Measurements from ENCODE around the gene CCNL1. TPM values are rescaled to one million over a fixed set of nuclear protein-coding genes. Genes with fewer than 3 reads are reported as not detected.

CCNL1 gene
- total RNA-seq, 3 donors from 2014 or later (not counting 1 experiment from before 2014, with no cell fraction given) = 1,104 to 1,331 (median 1,220) TPM

DNA sequence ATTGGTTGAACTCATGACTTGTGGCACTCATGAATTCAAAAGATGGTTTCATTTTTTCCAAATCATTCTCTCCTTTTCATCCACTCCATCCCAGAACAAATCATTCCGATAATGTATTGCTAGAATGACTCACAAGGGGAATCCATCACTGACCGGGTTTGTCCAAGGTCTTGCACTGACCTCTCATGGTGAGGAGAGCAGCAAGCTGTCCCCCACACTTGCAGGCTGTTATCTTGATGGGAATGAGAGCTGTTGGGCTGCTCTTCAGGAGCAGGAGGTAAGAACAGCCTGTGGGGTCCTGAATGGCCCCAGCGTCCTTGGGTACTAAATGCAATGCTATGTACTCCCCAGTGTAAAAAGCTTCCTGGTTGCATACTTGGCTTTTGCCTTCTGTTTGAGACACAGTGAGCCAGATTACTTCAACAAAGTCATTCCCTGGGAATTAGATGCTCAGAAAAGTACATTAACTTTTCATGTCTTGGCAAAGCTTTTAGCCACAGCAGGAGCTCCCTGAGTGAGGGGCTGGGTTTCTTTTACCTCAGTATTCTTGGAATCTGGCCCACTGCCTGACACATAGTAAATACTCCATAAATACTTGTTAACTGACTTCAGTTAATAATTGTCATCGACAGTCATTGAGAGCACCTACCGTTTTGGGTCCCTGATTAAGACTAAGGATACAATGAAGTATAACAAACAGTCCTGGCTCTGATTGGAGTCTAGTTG lies 24.1 kb downstream of the CCNL1 start:
- 98% methylated on average over 5 of the region's 5 CpGs for WGBS (ENCODE audit: insufficient coverage)
- Histone ChIP-seq H3K27me3 (ENCODE audit: control insufficient read depth, insufficient read depth, low read length) (no peaks in the 10 kb centered on the region), H3K36me3 (ENCODE audit: control insufficient read depth, insufficient read depth, low read length) (peaks cover 6% of the 10 kb centered on the region), H3K4me3 (ENCODE audit: low read length) (no peak overlapping the region), H3K27ac (ENCODE audit: low read length) (no peak overlapping the region), H3K9me3 (ENCODE audit: control insufficient read depth, insufficient read depth, low read length) (no peaks in the 10 kb centered on the region), H3K4me1 (ENCODE audit: control insufficient read depth, insufficient read depth, low read length) (peaks cover 45% of the 10 kb centered on the region)
- no peaks in the 10 kb centered on the region for H3K36me3 Mint-ChIP-seq
- intact Hi-C loops (cut with micrococcal nuclease) = loop anchor here (2.0 to 10.0 kb wide), 3 partner anchors 47 to 581 kb away; partner anchors contain the start of gene SSR3
- no peak overlapping the region for H3K27ac Mint-ChIP-seq
- ATAC-seq (no peak), DNase-seq (no peak)
- H3K4me3 Mint-ChIP-seq = no peak overlapping the region
- H3K4me1 Mint-ChIP-seq = peaks cover 31 to 32% of the 10 kb centered on the region in 2 donors
- no peaks in the 10 kb centered on the region for H3K9me3 Mint-ChIP-seq
- H3K27me3 Mint-ChIP-seq (ENCODE audit: low read depth in 2 of 2) = no peaks in the 10 kb centered on the region
- TF ChIP-seq, protein P1, sequence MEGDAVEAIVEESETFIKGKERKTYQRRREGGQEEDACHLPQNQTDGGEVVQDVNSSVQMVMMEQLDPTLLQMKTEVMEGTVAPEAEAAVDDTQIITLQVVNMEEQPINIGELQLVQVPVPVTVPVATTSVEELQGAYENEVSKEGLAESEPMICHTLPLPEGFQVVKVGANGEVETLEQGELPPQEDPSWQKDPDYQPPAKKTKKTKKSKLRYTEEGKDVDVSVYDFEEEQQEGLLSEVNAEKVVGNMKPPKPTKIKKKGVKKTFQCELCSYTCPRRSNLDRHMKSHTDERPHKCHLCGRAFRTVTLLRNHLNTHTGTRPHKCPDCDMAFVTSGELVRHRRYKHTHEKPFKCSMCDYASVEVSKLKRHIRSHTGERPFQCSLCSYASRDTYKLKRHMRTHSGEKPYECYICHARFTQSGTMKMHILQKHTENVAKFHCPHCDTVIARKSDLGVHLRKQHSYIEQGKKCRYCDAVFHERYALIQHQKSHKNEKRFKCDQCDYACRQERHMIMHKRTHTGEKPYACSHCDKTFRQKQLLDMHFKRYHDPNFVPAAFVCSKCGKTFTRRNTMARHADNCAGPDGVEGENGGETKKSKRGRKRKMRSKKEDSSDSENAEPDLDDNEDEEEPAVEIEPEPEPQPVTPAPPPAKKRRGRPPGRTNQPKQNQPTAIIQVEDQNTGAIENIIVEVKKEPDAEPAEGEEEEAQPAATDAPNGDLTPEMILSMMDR (IDR thresholded peaks at IDR 0.05) = no peak

GRCh38 chr3:157134620-157135191 lies 25.2 kb downstream of the CCNL1 start:
- peaks cover 56% of the 10 kb centered on the region for H3K4me1 ChIP-seq (ENCODE audit: control insufficient read depth, insufficient read depth, low read length)
- H3K27ac ChIP-seq (ENCODE audit: low read length) = no peak overlapping the region
- Mint-ChIP-seq H3K4me1 (peaks cover 40 to 43% of the 10 kb centered on the region in 2 donors), H3K27me3 (ENCODE audit: low read depth in 2 of 2) (no peaks in the 10 kb centered on the region), H3K27ac (no peak overlapping the region), H3K9me3 (no peaks in the 10 kb centered on the region), H3K36me3 (no peaks in the 10 kb centered on the region), H3K4me3 (no peak overlapping the region)
- intact Hi-C loops (cut with micrococcal nuclease) = loop anchor here (5.0 to 10.0 kb wide), 3 partner anchors 320 to 580 kb away; partner anchors contain the start of gene SSR3
- TF ChIP-seq, protein P1 (IDR thresholded peaks at IDR 0.05) = no peak
- DNase-seq (peak in 1 of 2 donors; percentile 27), ATAC-seq (no peak)
- 11% methylated on average over 1 of the region's 1 CpG for WGBS (ENCODE audit: insufficient coverage)
- H3K27me3 ChIP-seq (ENCODE audit: control insufficient read depth, insufficient read depth, low read length) = no peaks in the 10 kb centered on the region
- no peaks in the 10 kb centered on the region for H3K9me3 ChIP-seq (ENCODE audit: control insufficient read depth, insufficient read depth, low read length)
- no peak overlapping the region for H3K4me3 ChIP-seq (ENCODE audit: low read length)
- H3K36me3 ChIP-seq (ENCODE audit: control insufficient read depth, insufficient read depth, low read length) = peaks cover 5% of the 10 kb centered on the region

DNA sequence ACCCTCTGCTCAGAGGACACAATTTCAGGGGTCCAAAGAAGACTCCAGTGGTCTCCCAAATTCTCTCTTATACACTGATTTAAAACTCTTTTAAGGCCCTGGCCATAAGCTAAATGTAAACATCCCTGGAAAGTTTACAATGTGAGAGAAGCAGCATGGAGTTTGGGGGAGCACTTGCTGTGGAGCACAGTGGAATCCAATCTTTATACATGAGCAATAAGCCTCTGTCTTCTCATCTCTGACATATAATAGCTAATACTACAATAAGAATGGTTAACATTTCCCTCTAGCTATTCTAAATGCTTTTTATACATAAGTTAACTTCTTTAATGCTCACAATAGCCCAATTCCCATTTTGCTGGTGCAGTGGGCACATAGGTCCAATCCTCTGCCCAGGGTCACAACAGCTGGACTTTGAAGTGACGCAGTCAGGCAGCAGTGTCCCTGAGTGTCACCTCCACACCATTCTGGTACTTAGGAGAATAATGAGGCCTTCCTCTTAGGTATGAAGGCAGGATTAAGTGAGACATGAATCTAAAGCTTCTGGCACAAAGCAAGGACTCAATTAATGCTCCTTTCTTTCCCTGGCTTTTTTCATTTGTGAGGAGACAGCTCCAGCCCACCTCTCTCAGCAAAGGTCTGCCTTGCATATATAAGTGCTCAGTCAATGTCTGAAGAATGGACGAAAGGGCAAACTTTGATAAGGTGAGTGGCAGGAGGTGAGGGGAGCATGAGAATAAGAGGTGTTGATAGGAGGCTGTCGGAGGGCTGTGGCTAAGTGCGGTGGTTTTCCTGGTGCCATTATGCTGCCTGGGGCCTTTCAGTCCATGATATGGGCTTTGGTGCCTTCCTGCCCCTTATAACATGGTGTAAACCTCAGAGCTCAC lies 26.3 kb downstream of the CCNL1 start:
- TF ChIP-seq, protein P1 (IDR thresholded peaks at IDR 0.05) = no peak
- Mint-ChIP-seq H3K27ac (no peak overlapping the region), H3K36me3 (no peaks in the 10 kb centered on the region), H3K4me1 (peaks cover 51 to 54% of the 10 kb centered on the region in 2 donors), H3K27me3 (ENCODE audit: low read depth in 2 of 2) (no peaks in the 10 kb centered on the region), H3K9me3 (no peaks in the 10 kb centered on the region), H3K4me3 (no peak overlapping the region)
- WGBS (ENCODE audit: insufficient coverage) = 70% methylated on average over 4 of the region's 4 CpGs
- Histone ChIP-seq H3K4me3 (ENCODE audit: low read length) (no peak overlapping the region), H3K27me3 (ENCODE audit: control insufficient read depth, insufficient read depth, low read length) (no peaks in the 10 kb centered on the region), H3K4me1 (ENCODE audit: control insufficient read depth, insufficient read depth, low read length) (peaks cover 66% of the 10 kb centered on the region), H3K27ac (ENCODE audit: low read length) (peak overlapping the region; percentile 5), H3K36me3 (ENCODE audit: control insufficient read depth, insufficient read depth, low read length) (peaks cover 5% of the 10 kb centered on the region), H3K9me3 (ENCODE audit: control insufficient read depth, insufficient read depth, low read length) (no peaks in the 10 kb centered on the region)
- intact Hi-C loops (cut with micrococcal nuclease) = loop anchor here (5.0 to 10.0 kb wide), 3 partner anchors 319 to 579 kb away; partner anchors contain the start of gene SSR3
- ATAC-seq (no peak), DNase-seq (peak in 1 of 2 donors; percentile 3)

Measured in natural killer cell (primary cell).